ENCODE data around the gene PRSS53.

- no peak for TF ChIP-seq CTCF (IDR thresholded peaks at IDR 0.05)
- no peak for TF ChIP-seq POLR2A (IDR thresholded peaks at IDR 0.05)
Observed at GRCh38 chr16:31067342-31067741, 21.4 kb downstream of the PRSS53 start.

Data from testis (tissue), 2 donors.